Loucy (cell line): ENCODE measurements around the gene PPP4R4.

ENCODE experiments used
- EZH2phosphoT487 ChIP-seq: fragments of 200-600 bp; IDR thresholded peaks from 2 replicates; pipeline ENCODE4 v1.6.1; 2018; ENCODE audit warnings: antibody characterized with exemption, mild to moderate bottlenecking, moderate library complexity, borderline replicate concordance
- TF ChIP-seq, protein P1 (sequence below): fragments of 200-600 bp; sonication (generic); conservative IDR thresholded peaks from 2 replicates; pipeline ENCODE4 v1.5.1; 2014; ENCODE audit warnings: mild to moderate bottlenecking, antibody characterized with exemption, low read length

DNA sequence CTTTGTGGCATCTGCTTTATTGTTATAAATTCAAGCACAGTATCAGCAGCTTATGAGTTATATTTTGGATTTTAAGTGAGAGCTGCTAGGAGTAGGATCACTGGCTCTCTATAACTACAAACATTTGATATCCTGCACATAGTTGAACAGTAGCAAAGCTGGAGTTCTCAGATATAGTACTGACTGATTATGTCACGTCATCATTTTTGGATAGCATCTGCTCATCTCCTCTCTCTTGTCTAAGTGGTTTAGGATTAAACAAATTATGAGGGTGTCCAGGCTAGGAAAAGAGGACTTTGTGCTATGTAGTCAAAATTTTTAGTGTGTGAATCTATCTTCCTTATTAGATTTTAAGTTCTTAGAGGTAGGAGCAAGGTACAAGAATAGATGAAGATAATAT, 18.4 kb downstream of the PPP4R4 start:
- TF ChIP-seq, protein P1, sequence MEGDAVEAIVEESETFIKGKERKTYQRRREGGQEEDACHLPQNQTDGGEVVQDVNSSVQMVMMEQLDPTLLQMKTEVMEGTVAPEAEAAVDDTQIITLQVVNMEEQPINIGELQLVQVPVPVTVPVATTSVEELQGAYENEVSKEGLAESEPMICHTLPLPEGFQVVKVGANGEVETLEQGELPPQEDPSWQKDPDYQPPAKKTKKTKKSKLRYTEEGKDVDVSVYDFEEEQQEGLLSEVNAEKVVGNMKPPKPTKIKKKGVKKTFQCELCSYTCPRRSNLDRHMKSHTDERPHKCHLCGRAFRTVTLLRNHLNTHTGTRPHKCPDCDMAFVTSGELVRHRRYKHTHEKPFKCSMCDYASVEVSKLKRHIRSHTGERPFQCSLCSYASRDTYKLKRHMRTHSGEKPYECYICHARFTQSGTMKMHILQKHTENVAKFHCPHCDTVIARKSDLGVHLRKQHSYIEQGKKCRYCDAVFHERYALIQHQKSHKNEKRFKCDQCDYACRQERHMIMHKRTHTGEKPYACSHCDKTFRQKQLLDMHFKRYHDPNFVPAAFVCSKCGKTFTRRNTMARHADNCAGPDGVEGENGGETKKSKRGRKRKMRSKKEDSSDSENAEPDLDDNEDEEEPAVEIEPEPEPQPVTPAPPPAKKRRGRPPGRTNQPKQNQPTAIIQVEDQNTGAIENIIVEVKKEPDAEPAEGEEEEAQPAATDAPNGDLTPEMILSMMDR: no peak
- TF ChIP-seq EZH2phosphoT487: no peak
